HCT116 (cell line): ENCODE results near the gene ST3GAL5.

Source experiments
- ATF3 ChIP-seq: IDR thresholded peaks from 2 replicates; pipeline ENCODE4 v1.6.1; 2012
- CTCF ChIP-seq, 3 experiments: fragments of 200-600 bp in 1 of 3; sonication (generic) in 1 of 3; IDR thresholded peaks in 2 of 3; conservative IDR thresholded peaks in 1 of 3; 2 replicates each; pipeline ENCODE4 v1.5.1; 2012 to 2017; ENCODE audit warnings: low read depth in 2 of 3, low read length in 2 of 3, antibody characterized with exemption in 1 of 3, borderline replicate concordance in 1 of 3, control low read depth in 1 of 3, mild to moderate bottlenecking in 1 of 3, mixed read lengths in 1 of 3, mixed run types in 1 of 3, moderate library complexity in 1 of 3; ENCODE audit not compliant: insufficient read depth in 1 of 3
- EGR1 ChIP-seq: IDR thresholded peaks from 2 replicates; pipeline ENCODE4 v1.6.1; 2012; ENCODE audit warnings: low read depth
- EZH2 ChIP-seq: fragments of 200-600 bp; sonication (generic); IDR thresholded peaks from 2 replicates; pipeline ENCODE4 v1.6.1; 2017; ENCODE audit warnings: antibody characterized with exemption, mixed run types
- MAX ChIP-seq: IDR thresholded peaks from 2 replicates; pipeline ENCODE4 v1.6.1; 2012
- POLR2A ChIP-seq: IDR thresholded peaks from 2 replicates; pipeline ENCODE4 v1.7.0; 2011; ENCODE audit warnings: borderline replicate concordance; ENCODE audit not compliant: insufficient read depth, insufficient read length; ENCODE audit errors: extremely low read depth
- POLR2AphosphoS5 ChIP-seq: IDR thresholded peaks from 2 replicates; pipeline ENCODE4 v1.6.1; 2011; ENCODE audit warnings: mild to moderate bottlenecking, low read depth, low read length, moderate library complexity
- RAD21 ChIP-seq: IDR thresholded peaks from 2 replicates; pipeline ENCODE4 v1.6.1; 2012; ENCODE audit warnings: low read depth, mild to moderate bottlenecking
- REST ChIP-seq: IDR thresholded peaks from 2 replicates; pipeline ENCODE4 v1.6.1; 2012; ENCODE audit warnings: low read depth
- SIN3A ChIP-seq: IDR thresholded peaks from 2 replicates; pipeline ENCODE4 v1.6.1; 2012; ENCODE audit warnings: low read depth
- SP1 ChIP-seq: IDR thresholded peaks from 2 replicates; pipeline ENCODE4 v1.6.1; 2012; ENCODE audit warnings: low read depth
- SRF ChIP-seq: IDR thresholded peaks from 2 replicates; pipeline ENCODE4 v1.6.1; 2012; ENCODE audit warnings: low read depth
- TCF7L2 ChIP-seq: IDR thresholded peaks from 2 replicates; pipeline ENCODE4 v1.7.0; 2011; ENCODE audit warnings: borderline replicate concordance, inconsistent platforms; ENCODE audit not compliant: insufficient read depth, insufficient read length; ENCODE audit errors: extremely low read depth

GRCh38 chr2:85868822-85869221, 20.0 kb downstream of the ST3GAL5 start:
- no peak for TF ChIP-seq POLR2AphosphoS5
- no peak for TF ChIP-seq CTCF (IDR thresholded peaks at IDR 0.05 in 2 of 3, conservative IDR thresholded peaks at IDR 0.05 in 1 of 3; ENCODE audit: borderline replicate concordance in 1 of 3, insufficient read depth in 1 of 3, low read depth in 2 of 3, low read length in 2 of 3)
- TF ChIP-seq REST, result no peak
- no peak for TF ChIP-seq SIN3A
- TF ChIP-seq RAD21, result no peak
- TF ChIP-seq EZH2, result no peak
- no peak for TF ChIP-seq SP1
- no peak for TF ChIP-seq MAX
- TF ChIP-seq ATF3, result no peak
- TF ChIP-seq EGR1, result no peak
- TF ChIP-seq SRF, result no peak
- TF ChIP-seq POLR2A, result no peak
- no peak for TF ChIP-seq TCF7L2
